Measurements from ENCODE around the gene FBLN2. TPM values are rescaled to one million over a fixed set of nuclear protein-coding genes. Genes with fewer than 3 reads are reported as not detected.

FBLN2 gene
- total RNA-seq, 1 donor from 2014 or later: 33.5 TPM

GRCh38 chr3:13648060-13649001, 99.4 kb downstream of the FBLN2 start:
- DNase-seq: peak; percentile 65

- peak; percentile 22 for DNase-seq
These were observed 101.5 kb downstream of the FBLN2 start for GRCh38 chr3:13650210-13651056.

- no peak for DNase-seq
These were observed 102.1 kb downstream of the FBLN2 start for GRCh38 chr3:13651057-13651400.

GRCh38 chr3:13651775-13652428, 103.0 kb downstream of the FBLN2 start:
- no peak for DNase-seq

- DNase-seq: no peak
These were observed 103.8 kb downstream of the FBLN2 start for GRCh38 chr3:13652728-13653127.

DNA sequence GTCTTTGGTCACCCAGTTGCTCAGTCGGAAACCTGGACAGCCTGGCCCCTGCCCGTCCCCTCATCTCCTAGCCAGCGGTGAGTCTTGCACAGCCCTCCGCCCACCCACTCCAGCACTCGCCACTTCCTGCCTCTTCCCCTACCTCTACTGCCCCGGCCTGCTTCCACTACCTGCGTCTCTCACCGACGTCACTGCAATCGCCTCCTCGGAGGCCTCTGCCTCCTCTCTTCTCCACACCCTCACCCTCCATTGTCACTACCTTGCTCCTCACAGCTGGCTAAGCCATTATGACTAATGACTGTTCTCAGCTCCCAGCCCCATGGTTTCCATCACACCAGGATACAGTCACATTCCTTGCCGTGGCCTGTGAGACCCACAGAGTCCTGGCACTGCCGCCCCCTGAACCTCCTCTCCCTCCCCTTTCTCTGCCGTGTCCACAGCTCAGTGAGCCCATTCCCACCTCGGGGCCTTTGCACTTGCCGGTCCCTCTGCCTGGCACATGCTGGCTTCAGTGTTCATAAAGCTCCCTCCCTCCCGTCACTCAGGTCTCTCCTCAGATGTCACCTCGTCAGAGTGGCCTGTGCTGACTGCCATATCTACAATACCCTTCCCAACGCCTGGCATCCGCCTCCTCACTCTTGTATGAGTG, 104.8 kb downstream of the FBLN2 start:
- DNase-seq: no peak

DNA sequence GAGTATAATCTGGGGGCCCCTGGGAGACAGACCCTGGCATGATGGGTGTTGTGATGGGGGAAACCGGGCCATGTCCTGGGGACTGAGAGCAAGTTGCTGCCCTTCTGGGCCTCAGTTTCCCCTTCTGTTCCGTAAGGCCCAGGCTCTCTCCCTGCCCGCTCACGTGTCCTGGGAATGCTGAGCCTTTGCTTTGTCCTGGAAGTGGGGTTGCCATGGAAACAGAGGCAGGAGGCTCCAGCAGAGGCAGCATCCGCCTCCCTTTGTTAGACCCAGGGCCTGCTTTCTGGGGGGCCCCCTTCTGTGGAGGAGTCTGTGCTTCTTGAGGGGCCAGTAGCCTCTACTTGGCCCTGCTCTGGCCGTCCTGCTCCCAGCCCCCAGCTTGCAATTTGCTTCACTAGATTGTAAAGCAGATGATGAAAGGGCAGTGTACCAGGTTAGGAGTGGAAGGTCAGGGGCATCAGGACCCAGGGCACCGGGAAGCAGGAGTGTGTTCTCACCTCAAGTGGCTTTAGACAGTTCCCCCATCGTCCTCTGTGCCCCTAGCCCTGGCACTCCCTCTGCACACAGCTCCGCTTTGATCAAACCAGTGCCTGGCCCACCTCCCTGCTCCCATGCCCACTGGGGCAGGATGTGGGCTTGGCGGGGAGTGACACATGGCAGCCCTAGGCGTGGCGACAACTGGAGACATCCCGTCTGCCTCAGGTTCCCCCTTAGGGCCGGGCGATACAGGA, 105.6 kb downstream of the FBLN2 start:
- DNase-seq: no peak

DNA sequence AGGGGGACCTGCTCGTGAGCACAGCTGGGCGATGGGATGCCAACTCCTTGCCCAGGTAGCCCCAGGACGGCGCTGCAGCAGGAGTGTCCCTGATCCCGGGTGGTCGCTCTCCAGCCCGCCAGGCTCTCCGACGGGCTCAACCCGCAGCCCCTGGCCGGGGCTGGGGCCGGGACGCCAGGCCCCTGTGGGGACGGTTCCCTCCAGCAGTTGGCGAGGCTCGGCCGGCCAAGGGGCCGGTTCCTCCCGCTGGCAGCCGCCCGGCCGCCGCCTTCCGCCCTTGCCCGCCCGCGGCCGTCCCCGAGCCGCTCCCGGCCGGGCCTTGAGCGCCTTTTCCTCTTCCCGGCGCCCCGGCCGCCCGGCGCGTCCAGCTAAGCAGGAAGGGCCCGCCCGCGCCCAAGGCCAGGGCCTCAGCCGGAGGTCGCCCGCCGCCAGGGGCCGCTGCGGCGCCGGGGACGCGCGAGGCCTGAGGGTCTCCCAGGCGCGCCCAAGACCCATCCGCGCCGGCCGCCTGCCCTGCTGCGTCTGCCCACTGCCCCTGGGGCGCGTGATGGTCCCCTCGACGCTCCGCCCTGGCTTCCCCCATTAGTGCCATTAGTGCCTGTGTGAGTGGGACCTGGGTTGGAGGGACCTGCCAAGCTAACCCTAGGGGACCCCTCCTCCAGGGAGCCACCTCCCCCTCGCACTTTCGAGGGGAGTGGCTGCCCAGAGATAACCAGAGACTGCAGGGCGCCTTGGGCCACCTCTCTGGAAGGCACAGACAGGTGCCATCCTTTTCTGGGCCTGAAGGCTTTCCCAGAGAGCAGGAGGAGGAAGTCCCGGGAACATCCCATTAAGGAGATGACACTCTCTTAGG, 106.4 kb downstream of the FBLN2 start:
- DNase-seq: no peak

DNA sequence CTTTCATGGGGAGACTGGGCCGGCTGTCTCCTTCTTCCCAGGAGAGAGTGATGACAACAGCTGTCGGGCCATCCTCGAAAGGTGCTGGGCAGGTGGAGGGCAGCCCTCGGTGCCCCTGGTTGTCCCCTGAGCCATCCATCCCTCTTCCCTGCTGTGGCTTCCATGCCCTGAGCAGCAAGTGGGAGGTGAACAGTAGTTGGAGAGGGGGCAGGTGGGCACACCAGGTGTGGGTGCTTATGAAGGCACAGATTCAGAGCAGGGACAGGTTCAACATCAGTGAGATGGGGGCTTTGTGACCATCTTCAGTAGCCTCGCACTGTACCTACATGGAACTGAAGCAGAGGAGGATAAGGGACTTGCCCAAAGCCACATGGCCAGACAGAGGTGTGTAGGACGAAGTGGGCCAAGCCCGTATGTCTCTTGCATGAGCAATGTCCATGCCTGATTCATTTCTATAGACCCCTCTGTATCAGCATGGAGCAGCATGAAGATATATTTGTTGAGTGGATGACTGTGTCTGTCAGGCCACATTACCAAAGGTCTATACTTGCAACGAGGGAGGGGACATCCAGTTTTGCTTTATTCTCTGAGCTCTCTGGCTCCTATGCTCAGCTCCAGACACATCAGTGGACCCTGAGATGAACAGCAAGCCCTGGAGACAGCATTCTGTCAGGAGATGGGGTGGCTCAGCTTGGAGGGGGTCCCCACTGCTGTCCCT, 107.8 kb downstream of the FBLN2 start:
- DNase-seq: no peak

DNA sequence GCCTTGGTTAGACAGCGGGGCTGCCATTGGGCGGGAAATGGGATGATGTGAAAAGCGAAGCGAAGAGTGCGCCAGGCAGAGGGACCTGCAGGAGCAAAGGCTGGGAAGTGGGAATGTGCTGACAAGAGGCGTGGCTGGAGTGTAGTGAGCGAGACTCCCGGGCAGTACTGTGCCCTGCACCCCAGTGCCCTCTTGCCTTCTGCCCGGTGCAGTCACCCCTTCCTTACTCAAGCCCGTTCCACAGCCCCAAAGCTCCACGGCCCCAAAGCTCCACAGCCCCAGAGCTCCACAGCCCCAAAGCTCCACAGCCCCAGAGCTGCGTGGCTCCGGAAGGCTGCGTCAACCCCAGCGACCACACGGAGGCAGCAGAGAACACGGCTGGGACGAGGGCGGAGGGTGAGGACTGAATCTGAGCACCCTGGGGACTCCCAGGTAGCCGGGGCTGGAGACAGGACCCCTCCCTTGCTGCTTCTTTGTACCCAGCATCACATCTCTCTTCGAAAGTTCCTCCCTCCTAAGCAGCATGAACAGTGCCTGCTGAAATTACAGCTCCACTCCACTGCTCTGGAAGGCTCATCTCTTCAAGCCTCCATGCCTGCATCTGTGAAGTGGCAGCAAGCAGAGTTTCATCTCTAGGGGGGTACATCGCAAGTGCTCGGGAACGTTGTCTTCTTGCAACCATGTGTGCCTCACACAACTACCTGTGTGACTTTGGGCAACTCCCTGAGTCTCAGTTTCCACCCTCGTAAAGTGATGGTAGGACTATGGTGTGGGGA, 108.9 kb downstream of the FBLN2 start:
- peak; percentile 15 for DNase-seq

DNA sequence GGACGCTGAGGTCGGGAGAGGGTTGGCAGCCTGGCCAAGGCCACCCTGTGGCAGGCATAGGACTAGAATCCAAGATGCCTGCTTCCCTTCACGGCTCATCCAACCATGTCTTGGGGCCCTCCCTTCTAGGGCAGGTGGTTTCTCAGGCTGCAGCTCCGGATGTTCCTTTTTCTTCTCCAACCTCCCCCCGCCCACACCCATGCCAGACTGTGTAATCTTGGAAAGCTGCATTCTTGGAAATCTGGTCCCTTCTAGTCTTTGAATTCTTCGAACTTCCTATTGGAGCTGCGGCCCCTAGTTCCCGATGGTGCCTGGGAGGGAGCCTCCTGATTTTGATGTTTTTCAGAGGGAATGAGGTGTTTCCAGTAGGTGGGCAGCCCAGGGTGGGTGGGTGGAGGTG, 109.8 kb downstream of the FBLN2 start:
- DNase-seq: no peak

- no peak for DNase-seq
These were observed 110.5 kb downstream of the FBLN2 start for GRCh38 chr3:13659221-13659969.

DNA sequence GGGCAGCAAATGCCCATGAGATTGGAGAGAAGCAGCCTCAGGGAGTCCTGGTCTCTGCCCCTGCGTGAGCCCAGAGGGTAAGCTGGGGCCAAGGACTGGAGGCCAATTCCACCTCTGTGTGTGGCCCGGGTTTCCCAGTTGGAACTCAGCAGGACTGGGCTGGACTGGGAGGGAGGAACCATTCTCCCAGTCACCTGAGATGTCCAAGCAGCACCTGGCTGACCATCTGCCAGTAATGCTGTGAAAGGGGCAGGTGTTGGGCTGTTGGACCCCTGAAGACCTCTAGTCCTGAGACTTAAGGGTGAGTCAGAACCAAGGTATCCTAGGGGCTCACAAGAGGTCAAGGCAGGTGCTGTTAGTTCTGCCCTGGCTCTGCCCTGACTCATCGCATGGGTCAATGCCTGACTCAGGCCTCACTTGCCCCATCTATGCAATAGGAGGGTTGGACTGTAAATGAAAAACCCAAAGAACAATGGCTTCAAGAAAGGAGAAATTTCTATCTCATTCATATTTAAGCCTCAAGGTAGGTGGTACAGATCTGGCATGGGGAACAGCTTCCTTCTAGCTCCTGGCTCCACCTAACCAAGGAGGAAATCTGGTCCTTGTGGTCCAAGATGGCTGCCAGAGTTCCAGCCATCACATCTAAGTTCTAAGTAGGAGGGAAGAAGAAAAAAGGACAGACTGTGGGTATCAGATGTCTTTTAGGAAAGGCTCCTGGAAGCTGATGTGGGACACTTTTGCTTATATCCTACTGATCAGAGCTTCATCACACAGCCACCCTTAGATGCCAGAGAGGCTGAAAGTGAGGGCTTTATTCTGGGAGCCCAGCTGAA, 111.3 kb downstream of the FBLN2 start:
- no peak for DNase-seq

DNA sequence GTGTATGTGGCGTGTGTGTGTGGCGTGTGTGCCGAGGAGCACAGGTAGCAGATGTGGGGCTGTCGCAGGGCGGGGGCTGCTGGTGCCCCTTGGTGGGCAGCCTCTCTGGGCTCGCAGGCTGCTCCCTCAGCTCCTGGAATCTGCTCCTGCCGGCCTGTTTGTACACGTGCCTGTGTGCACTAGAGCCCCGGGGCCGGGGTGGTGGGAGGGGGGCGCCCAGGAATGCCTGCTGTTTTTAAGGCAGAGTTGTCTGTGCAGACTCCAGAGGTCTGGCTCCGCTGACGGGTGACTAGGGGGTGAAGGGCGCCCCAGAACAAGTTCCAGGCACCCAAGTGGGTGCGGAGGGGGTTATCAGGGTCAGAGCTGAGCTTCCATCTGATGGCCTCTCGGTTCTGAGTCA, 112.2 kb downstream of the FBLN2 start:
- DNase-seq: no peak

DNA sequence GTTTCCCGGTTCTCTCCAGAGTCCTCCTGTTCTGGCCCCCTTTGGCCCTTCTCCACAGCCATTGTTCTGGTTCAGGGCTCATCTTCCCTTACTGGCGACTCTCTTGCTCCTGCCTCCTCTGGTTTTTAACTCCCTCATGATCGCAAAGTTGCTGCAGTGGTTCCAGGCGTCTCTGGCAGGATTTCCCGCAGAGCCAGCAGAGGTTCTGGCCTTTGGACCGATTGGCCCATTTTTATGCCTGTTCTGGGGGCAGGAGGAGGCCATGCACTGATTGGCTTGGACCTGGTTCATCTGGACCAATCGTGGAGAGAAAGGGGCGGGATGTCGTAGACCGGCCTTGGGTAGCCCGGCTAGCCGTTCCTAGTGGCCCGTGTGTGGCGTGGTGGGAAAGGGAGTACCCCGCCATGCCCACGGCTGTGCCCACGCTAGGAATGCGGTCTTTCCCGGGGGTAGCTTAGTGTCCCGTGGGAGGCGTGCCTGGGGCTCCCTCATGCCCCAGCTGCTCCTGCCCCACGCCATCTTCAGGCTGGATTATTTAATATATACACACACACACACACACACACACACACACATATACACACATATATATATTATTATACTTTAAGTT, 113.4 kb downstream of the FBLN2 start:
- no peak for DNase-seq

DNA sequence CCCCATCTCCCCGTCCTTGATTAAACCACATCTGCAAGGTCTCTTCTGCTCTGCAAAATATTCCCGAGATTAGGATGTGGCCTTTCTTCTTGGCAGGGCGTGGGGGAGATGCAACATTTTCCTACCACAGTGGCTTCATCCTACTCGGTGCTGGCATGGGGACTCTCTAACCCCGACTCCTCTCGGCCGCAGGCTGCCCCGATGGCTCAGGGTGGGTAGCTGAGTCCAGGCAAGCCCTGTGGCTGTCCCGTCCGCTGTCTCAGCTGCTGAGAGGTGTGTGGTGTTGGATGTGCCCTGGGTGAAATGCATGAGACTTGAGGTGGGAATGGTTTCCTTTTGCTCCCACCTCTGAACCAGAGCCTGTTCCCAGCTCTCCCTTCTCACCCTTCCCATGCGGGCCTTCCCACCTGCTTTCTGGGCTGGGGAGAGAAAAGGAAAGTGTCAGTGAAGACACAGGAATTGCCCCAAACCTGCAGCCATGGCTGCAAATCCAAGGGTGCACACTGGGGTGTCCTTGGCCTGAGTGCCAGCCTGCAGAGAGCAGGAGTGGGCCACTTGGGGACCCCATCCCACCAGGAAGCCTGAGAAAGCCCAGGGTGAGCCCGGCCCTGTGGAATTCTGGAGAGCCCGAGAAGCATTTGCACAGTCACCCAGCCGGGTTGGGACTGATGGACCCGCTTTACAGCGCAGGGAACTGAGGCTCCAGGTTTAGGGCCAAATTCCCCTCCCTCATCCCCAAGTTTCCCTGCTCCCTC, 115.0 kb downstream of the FBLN2 start:
- no peak for DNase-seq
